NCI-H524 (cell line): ENCODE measurements around the gene CTNND2.

ENCODE experiments used
- DNase-seq, 2 experiments: peaks; one replicate each; lab custom pipeline; 2025; lab: John Stamatoyannopoulos, UW

CTNND2 gene

GRCh38 chr5:11385251-11385900, 518.9 kb downstream of the CTNND2 start:
- DNase-seq: peak; percentile 33 to 71

DNA sequence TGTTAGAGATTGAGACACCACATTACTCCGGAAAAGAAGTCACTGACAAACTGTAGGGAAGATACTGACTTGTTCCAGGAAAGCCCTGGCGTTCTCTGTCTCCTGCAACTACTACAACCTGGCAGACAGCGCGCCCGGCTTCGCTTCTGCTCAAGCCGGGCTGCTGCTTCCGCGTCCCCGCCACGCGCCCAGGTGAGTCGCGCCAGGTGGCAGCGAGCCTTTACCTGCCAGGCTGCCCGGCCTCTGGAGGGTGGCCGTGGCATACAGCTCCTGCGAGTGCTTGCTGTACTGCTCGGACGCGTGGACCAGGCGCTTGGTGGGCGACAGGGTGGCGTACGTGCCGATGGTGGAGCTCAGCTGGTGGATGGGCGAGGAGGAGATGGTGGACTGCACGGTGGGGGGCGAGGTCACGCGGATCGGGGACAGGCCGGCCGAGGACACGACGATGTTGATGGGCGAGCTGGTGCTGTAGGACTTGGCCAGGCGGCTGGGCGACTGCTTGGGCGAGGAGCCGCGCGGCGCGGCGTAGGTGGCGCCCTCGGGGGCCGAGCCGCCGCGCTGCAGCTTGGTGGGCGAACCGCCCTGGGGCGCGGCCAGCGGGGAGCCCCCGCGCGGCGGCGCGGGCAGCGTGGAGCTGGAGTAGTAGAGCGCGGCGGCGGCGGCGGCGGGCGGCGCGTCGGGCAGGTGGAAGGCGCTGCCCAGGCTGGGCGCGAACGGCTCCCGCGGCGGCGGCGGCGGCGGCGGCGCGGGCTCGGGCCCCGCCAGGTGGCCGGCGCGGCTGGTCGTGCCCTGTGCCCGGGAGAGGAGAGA, 519.6 kb downstream of the CTNND2 start:
- peak; percentile 50 to 71 for DNase-seq

- peak; percentile 97 to 98 for DNase-seq
These were observed 520.6 kb downstream of the CTNND2 start for GRCh38 chr5:11383506-11384095.

GRCh38 chr5:11378461-11378860, 525.8 kb downstream of the CTNND2 start:
- DNase-seq: no peak

- no peak for DNase-seq
These were observed 526.4 kb downstream of the CTNND2 start for GRCh38 chr5:11377896-11378295.

DNA sequence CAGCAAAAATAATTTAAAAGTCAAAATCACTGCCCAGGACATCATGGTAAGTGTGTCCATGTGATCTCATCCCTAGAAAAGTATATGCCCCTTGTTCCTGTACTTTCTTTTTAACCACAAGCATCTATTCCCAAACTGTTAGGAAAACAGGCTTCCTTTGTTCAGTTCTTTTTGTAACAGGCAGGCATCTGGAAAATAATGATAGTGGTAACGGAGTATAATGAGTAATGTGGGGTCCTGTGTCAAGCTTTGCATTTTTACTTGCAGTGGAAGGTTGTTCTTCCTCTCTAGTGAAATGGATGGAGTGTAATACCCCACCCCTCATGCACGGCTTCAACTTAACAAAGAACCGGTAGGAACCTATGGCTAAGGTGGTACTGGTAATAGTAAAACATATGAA, 532.1 kb downstream of the CTNND2 start:
- DNase-seq: no peak

- no peak for DNase-seq
These were observed 533.2 kb downstream of the CTNND2 start for GRCh38 chr5:11371021-11371420.

DNA sequence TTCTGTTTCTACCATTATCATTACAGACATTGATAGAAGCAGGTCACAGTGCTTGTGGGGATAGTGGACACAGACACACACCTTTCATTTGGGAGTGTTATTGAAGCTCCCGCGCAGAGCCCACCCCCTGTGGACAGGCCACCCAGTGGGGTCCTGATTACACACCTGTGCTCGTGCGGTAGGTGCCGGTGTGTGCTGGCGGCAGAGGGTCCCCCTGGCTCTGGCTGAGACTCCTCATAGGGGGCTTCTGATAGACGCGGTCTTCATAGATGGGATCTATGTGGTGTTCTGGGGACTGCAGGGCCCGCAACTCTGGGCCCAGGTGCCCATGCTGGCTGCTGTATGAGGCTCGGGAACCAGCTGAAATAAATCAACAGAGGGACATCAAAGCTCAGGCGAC, 539.7 kb downstream of the CTNND2 start:
- DNase-seq: no peak

GRCh38 chr5:11363631-11364178, 540.5 kb downstream of the CTNND2 start:
- no peak for DNase-seq

- no peak for DNase-seq
These were observed 542.5 kb downstream of the CTNND2 start for GRCh38 chr5:11361768-11362167.

GRCh38 chr5:11357928-11358327, 546.3 kb downstream of the CTNND2 start:
- no peak for DNase-seq

DNA sequence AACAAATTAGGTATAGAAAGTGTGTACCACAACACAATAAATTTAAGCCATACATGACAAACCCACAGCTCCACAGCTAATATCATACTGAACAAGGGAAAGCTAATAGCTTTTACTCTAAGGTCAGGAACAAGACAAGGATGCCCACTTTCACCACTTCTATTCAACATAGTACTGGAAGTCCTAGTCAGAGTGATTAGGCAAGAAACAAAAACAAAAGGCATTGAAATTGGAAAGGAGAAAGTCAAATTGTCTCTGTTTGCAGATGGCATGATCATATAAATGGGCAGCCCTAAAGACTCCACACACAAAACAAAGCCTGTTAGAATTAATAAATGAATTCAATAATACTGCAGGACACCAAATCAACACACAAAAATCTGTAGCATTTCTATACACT, 548.8 kb downstream of the CTNND2 start:
- DNase-seq: no peak

GRCh38 chr5:11346336-11346735, 557.9 kb downstream of the CTNND2 start:
- DNase-seq: no peak

- DNase-seq: no peak
These were observed 568.1 kb downstream of the CTNND2 start for GRCh38 chr5:11335881-11336760.

DNA sequence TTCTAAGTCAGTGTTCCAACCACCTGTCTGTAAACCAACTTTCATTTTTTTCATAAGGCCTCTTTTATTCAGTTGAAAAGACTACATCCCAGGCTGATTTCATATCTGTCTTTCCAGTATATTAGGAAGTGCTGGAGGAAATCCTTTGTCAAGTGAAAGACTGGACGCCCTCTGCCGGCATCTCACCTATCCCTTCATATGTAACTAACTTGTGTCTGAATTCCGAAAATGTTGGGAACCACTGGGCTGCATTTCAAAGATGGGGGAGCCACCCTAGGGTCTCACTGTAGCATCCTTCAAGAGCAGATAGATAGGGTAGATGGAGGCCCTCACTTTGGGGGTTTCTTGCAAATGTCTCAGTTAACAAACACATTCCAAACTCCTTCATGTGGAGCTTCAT, 569.8 kb downstream of the CTNND2 start:
- no peak for DNase-seq

DNA sequence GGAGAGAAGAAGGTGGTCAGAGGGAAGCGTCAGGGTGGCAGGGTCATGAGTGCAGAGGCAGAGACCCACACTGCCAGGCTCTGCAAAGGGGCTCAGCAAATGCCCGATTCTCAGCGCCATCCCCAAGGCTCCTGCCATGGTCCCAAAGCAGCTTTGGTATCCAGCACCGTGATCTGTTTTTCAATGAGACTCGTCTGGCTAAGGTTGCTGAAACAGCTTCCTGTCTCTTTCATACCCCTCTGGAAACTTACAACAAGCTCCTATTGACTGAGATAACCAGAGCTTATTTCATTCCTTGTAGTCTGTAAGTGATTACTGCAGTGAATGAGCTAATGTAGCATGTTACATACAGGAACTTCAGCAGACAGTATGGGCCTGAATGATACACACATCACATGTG, 574.6 kb downstream of the CTNND2 start:
- no peak for DNase-seq

- DNase-seq: no peak
These were observed 579.5 kb downstream of the CTNND2 start for GRCh38 chr5:11324521-11325289.

GRCh38 chr5:11323761-11324160, 580.5 kb downstream of the CTNND2 start:
- no peak for DNase-seq

- DNase-seq: no peak
These were observed 582.1 kb downstream of the CTNND2 start for GRCh38 chr5:11322133-11322532.

DNA sequence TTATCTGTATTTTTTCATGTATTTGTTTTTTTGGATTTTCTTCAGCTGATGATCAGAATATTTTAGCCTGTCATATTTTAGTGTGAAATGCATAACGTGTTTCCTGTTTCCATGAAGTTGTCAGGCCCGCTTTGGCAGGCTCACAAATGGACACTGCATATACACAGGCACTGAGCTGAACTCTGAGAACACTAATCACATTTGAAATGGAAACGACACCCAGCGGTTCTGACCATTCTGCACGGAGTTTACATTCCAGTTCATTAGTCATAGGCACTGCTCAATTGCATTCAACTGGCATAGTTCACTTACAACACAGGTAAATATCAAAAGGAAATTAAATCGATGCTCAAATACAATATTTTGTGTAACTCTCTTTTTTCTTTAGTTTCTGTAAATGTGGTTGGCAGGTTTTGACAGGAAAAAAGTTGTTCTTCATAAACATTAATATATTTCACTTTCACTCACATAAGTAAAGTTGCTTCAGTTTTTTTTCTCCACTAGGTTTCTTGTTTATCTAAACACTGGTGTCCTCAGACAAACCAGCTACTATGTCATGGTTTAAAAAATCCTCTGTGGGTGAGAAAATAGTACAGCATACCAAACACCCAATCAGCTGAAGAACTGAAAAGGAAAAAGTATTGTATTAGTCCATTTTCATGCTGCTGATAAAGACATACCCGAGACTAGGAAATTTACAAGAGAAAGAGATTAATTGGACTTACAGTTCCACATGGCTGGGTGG, 584.2 kb downstream of the CTNND2 start:
- DNase-seq: no peak
